ENCODE data around the gene CATSPERD.

CATSPERD gene

DNA sequence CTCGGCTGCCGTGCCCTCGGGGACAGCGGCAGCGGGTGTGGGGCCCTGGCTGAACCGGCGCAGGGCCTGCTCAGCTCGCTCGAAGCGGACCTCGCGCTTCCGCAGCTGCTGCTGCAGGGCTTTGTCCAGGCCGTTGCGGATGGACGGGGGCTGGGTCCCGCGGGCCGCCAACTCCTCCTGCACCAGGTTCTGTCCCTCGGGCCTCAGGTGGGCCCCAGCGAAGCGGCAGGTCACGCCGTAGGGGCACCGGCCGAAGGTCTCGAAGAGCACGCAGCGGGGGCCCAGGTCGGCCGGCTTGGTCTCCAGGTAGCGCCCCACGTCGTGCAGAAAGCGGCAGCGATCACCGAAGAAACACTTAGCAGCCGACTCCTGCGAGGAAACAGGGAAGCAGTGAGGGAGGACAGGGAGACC lies 68.9 kb downstream of the CATSPERD start:
- DNase-seq, result no peak

- no peak for DNase-seq
Measured at GRCh38 chr19:5789886-5790558, 69.6 kb downstream of the CATSPERD start.

- peak; percentile 98 for DNase-seq
Measured at GRCh38 chr19:5790559-5791520, 70.4 kb downstream of the CATSPERD start, which contains the start of gene DUS3L. Gene DUS3L, minus strand, starts transcription at chr19:5791163. Its CDS starts 22 bp downstream, at chr19:5791141.

DNA sequence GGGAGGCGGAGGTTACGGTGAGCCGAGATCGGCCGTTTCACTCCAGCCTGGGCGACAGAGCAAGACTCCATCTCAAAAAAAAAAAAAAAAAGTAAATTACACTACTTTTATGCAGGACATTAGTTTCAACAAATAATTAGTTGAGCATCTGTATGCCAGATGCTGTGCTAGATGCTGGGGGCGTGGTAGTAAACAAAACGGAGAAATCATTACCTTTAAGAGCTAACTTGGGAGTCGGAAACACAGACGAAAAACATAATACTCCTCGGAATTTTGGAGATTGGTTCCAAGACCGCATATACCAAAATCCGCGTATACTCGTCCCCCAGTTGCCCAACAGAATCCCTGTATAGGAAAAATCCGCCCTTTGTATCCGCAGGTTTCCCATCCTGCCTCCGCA lies 71.8 kb downstream of the CATSPERD start:
- DNase-seq, result no peak

GRCh38 chr19:5793188-5793587 lies 72.8 kb downstream of the CATSPERD start:
- DNase-seq, result no peak

DNA sequence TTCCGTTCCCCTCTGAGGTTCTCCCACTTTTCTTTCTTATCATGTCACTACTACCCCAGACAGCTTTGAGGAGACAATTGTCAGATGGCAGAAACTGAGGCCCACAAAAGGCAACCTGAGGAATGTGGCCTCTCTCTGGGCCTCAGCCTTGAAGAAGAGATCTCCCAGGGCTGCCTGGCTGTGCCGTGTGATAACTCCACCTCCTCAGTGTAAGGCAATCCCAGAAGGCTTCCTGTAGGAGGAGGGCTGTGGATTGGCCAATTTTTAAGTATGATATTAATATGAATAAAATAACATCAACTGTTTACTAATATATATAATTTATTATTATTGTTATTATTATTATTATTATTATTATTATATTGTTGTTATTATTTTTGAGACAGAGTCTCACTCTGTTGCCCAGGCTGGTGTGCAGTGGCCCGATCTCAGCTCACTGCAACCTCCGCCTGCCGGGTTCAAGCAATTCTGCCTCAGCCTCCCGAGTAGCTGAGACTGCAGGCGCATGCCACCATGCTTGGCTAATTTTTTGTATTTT lies 75.0 kb downstream of the CATSPERD start:
- DNase-seq, result no peak

DNA sequence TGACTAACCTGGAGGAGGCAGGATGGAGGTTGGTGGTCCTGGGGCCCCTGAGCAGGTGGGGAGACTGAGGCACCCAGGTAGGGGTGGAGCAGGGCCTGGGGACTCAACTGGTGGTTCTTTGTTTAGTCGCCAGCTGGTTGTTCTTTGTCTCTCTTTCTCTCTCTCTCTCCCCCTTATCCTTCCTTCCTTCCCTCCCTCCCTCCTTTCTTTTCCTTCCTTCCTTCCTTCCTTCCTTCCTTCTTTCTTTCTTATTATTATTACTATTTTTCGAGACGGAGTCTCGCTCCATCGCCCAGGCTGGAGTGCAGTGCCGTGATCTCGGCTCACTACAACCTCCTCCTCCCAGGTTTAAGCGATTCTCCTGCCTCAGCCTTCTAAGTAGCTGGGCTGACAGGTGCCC lies 77.8 kb downstream of the CATSPERD start:
- no peak for DNase-seq

DNA sequence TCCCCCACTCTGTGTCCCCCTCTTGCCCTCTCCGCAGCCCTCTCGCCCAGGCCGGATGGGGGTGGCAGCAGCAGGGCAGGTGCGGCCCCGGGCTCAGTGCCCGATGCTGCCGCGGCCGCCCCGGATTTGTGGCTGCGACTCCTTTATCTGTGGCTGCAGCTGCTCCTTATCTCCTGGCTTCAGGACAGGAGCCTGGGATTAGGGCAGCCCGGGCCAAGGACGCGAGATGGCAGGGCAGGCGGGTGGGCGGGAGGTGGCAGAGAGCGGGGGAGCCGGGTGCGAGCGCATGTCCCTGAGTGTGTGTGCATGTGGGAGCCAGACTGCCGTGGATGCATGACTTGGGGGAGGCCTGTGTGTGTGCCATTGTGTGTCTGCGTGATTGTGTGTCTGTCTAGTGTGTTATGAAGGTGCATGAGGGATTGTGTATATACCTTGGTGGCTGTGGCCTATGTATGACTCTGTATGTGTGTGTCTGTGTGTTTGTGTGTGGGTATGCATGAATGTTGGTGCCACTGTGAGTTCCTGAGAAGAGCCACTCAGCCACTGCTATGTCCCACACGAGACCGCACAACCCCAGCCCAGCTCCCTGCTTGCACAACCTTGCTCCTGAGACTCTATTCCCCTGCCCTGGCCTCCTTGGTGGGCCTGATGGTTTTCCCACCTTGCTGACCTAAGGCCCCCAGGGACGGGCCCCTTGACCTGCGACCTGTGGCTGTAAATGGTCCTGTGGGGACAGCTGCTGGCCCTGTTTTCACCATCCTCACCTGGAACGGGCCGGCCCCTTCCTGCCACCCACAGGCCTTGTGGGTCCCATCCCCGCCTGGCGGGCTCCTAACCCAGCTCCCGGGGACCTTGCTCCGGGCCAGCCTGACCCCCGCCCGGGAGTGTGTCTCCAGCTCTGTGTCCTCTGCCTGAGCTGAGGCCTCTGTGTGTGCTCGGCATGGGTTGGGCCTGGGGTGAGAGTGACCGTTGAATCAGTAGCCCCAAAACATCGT lies 79.1 kb downstream of the CATSPERD start:
- no peak for DNase-seq

DNA sequence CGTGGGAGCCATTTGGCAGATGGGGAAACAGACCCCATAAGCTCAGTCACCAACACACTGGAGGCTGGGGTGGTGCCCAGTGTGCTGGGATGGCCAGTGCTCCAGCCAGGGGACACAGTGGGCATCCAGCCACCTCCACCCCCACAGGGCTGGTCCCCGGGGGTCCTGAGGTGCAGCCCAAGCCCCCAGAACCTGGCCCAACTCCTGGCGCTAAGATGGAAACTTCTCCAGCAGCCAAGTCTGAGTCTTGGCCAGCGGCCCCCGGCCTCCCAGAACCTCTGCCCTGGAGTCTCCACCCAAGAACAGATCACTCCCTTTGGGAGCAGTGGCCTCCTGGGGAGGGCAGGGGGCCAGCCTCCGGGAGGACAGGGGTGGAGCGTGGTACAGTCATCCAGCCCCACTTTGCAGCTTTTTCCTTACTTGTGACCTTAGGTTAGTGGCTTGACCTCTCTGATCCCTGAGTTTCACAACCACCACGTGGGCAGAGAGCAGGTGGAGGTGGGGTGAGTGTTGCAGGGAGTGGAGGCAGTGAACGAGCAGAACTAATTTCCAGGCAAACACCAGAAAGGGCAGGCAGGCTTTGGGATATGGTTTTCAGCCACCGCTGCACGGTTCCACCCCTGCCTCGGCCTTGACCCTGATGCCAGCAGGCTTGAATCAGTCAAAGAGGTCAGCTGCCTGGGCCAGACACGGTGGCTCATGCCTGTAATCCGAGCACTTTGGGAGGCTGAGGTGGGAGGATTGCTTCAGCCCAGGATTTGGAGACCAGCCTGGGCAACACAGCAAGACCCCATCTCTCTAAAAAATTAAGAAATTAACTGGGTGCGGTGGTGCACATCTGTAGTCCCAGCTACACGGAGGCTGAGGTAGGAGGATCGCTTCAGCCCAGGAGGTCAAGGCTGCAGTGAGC lies 80.2 kb downstream of the CATSPERD start:
- no peak for DNase-seq

DNA sequence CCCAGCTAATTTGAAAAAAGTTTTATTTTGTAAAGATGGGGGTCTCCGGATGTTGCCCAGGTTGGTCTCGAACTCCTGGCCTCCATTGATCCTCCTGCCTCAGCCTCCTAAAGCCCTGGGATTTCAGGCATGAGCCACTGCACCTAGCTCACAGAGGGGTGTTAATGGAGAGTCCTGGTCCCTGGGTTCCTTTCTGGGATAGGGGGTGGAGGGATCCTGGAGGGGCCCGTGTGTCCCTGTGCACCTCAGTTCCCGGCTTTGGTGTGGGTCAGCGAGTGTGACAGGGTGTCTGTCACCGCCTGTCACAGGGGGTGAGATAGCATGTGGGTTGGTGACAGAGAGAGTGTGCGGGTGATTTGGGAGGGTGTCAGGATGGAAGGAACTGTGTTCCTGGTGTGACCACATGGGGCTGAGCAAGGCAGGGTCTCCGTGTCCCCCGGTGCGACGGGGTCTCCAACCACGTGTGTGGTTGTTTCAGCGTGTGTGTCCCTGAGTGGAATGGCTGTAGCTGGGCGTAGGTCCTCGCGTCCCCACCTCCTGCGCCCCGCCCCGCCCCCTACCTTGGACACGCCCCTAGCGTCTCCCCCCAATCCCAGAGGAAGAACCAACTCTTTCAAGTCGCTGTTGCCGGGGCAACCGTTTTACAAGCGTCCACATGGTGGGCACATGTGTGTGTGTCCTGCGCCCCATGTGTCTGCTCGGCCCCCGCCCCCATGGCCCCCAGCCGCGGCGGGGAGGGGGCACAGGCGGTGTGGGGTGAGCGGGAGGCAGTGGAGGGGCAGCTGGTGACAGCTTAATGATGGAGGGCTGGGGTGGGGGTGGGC lies 81.6 kb downstream of the CATSPERD start:
- DNase-seq, result no peak

GRCh38 chr19:5803441-5803751 lies 83.0 kb downstream of the CATSPERD start:
- no peak for DNase-seq

DNA sequence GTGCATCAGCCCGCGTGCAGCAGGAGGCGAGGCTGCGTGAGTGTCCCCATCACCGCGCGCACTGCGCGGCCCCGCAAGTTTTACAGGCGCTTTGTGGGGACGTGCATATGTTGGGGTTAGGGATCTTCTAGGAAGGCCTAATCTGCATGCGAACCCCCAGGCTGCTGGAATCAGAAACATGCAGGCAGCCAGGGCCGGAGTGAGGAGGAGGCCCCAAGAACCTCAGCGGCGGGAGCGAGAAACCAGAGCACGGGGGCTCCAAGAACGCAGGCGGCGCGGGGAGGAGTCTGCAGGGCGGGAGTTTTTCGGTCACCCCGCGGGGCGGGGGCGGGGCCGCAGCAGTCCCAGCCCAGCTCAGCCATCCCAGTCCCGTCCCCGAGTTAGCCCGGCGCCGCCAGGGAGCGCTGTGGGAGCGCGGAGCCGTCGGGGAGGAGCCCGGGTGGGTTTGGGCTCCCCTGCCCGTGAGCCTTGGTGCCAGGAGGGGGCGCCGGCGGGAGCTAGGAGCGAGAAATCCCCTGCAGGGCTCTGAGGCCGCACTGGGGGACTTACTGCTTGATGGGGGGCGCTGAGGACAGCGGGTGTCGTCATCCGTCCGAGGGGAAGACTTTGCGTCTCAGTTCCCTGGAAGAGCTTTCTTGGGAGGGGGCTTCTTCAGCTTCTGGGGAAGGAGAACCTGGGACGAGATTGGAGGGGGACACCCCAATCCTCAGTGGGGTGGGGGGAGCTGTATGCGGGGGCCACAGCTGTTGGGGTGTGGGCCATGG lies 83.5 kb downstream of the CATSPERD start:
- DNase-seq, result peak; percentile 97

DNA sequence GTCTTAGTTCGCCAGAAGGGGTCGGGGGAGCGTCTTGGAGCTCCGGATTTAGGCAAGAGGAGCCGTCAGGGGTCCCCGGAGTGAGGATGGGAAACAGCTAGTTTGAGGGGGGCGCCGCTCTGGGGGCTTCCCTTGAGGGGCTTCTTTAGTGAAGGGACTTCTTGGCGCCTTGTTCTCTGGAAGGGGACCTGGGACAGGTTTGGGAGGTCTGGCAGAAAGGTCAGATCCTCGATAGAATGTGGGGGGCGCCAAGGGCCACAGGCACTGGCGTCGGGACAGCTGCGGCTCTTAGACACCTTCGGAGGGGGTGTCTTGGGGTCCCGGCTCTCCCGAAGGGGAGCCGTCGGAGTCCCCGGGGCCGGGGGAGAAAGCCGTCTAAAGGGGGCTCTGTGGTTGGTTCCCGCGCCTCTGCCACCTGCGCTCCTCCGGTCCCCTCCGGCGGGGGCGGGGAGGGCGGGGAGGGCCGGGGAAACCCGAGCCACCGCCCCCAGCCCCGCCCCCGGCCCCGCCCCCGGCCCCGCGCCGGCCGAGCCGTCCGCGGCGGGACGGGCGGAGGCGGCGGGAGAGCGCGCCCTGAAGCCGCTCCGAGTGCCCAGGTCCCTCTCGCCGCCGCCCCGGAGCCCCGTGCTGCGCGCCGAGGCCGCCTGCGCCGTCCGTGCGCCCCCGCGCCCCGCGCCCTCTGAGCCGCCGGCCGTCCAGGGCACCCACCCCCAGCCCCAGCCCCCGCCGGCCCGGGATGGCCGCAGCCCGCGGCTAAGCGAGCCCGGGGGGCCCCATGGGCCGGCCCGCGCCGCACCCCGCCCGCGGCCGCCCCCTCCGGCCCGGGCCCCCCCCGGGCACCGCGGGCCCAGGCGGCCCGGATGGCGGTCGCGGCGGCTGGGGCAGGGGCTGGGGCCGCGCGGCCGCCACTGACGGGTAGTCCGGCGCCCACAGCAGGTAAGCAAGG lies 84.4 kb downstream of the CATSPERD start, which contains the start of gene NRTN:
Gene NRTN (plus strand): TSS at position 552 of the 946 bp plus-strand sequence. CDS start 19,099 bp downstream, outside the sequence.
- DNase-seq, result peak; percentile 80

DNA sequence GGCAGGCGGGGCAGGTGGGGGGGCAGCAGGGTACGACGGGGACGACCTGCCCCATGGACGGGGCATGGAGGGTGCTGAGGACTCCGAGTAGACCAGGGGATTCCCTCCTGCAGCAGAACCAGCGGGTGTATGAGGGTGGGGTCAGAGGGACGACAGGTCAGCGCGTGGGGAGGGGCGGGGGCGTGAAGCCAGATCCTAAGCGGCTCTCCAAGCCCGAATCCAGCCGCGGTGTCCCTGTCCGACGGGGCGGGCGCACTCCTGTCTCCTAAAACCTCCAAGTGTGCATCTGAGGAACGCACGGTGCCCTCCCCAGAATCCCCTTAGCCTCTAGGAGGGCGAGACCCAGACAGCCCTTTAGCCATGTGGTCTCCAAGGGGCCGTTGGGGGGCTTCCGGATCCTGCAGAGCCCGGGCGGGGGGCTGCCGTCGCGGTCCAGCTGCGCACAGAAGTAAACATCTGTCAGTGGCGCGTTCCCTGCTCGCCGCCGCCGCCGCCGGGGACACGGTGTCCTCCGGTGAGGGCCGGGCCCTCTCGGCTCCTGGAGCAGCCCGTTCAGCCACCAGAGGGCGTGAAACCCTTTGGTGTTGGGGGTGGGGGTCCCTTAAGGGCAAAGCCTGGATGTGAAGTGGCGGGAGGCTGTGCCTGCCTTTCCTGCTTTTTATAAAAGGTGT lies 85.2 kb downstream of the CATSPERD start:
- DNase-seq, result peak; percentile 87

GRCh38 chr19:5806133-5806489 lies 85.7 kb downstream of the CATSPERD start:
- DNase-seq, result no peak

- no peak for DNase-seq
Measured at GRCh38 chr19:5806905-5807304, 86.5 kb downstream of the CATSPERD start.

GRCh38 chr19:5808120-5808816 lies 87.8 kb downstream of the CATSPERD start:
- no peak for DNase-seq
